IMR-90 (cell line): ENCODE measurements around the gene ALPP. TPM values are rescaled to one million over a fixed set of nuclear protein-coding genes. Genes with fewer than 3 reads are reported as not detected.

Source experiments
- ATAC-seq: fragments of 200-7000 bp; cut with Tn5 transposase; 2 replicates; pipeline ENCODE4 v1.9.1; 2020; ENCODE audit warnings: low read depth, mild to moderate bottlenecking, moderate library complexity
- BruUV-seq: library from RNA; stranded (reverse); fragments of 400-500 nt; replicated peaks from 2 replicates; lab custom pipeline; 2021; lab: Mats Ljungman, UMichigan
- CTCF ChIA-PET: fragments of 300-600 bp; formaldehyde crosslinking; extraction: SDS; loops from one replicate; lab custom pipeline; 2021; ENCODE audit warnings: antibody characterized with exemption; lab: Yijun Ruan, JAX
- POLR2A ChIA-PET: fragments of 300-600 bp; sonication (Branson Sonifier 250); formaldehyde crosslinking; loops from one replicate; lab custom pipeline; 2022; ENCODE audit warnings: antibody characterized with exemption; ENCODE audit not compliant: unreplicated experiment; lab: Charles Lee
- DNase-seq: peaks from one replicate; pipeline ENCODE4 v3.0.0; 2013
- H2AFZ ChIP-seq: replicated peaks from 2 replicates; pipeline ENCODE3; 2013; ENCODE audit warnings: low read length, mild to moderate bottlenecking; ENCODE audit not compliant: poor library complexity
- H2AK5ac ChIP-seq: 2 replicates; pipeline ENCODE4 v1.6.1; 2013; ENCODE audit warnings: low read depth, low read length, inconsistent platforms
- H2AK9ac ChIP-seq: replicated peaks from 2 replicates; pipeline ENCODE3; 2013; ENCODE audit warnings: mild to moderate bottlenecking, low read depth, low read length, moderate library complexity; ENCODE audit not compliant: poor library complexity
- H2BK120ac ChIP-seq: 2 replicates; pipeline ENCODE4 v1.6.1; 2013; ENCODE audit warnings: low read depth, low read length, inconsistent platforms
- H2BK15ac ChIP-seq: 3 replicates; pipeline ENCODE4 v1.6.1; 2013; ENCODE audit warnings: low read depth, low read length, inconsistent platforms
- H2BK20ac ChIP-seq: 2 replicates; pipeline ENCODE4 v1.6.1; 2013; ENCODE audit warnings: low read depth, mild to moderate bottlenecking, inconsistent platforms, low read length, moderate library complexity
- H2BK5ac ChIP-seq: 2 replicates; pipeline ENCODE4 v1.6.1; 2013; ENCODE audit warnings: mild to moderate bottlenecking, low read depth, low read length, inconsistent platforms; ENCODE audit not compliant: poor library complexity, severe bottlenecking
- H3K14ac ChIP-seq: replicated peaks from 2 replicates; pipeline ENCODE4 v1.6.1; 2013; ENCODE audit warnings: low read depth, low read length, inconsistent platforms
- H3K18ac ChIP-seq: 2 replicates; pipeline ENCODE4 v1.6.1; 2013; ENCODE audit warnings: low read depth, low read length, control low read depth
- H3K23ac ChIP-seq: 2 replicates; pipeline ENCODE4 v1.6.1; 2013; ENCODE audit warnings: low read depth, low read length, inconsistent platforms
- H3K27ac ChIP-seq: 2 replicates; pipeline ENCODE4 v1.5.1; 2013; ENCODE audit warnings: mild to moderate bottlenecking, control low read depth, low read length; ENCODE audit not compliant: insufficient read depth
- H3K27me3 ChIP-seq: 2 replicates; pipeline ENCODE4 v1.6.1; 2013; ENCODE audit warnings: low read length; ENCODE audit not compliant: control insufficient read depth, insufficient read depth
- H3K36me3 ChIP-seq: 2 replicates; pipeline ENCODE4 v1.6.1; 2013; ENCODE audit warnings: low read length, mixed read lengths; ENCODE audit not compliant: control insufficient read depth, insufficient read depth
- H3K4ac ChIP-seq: 2 replicates; pipeline ENCODE4 v1.6.1; 2013; ENCODE audit warnings: low read depth, low read length, inconsistent platforms
- H3K4me1 ChIP-seq: 2 replicates; pipeline ENCODE4 v1.6.1; 2013; ENCODE audit warnings: low read length, mixed read lengths; ENCODE audit not compliant: control insufficient read depth, insufficient read depth
- H3K4me2 ChIP-seq: 2 replicates; pipeline ENCODE4 v1.6.1; 2013; ENCODE audit warnings: low read depth, mild to moderate bottlenecking, control low read depth, low read length, moderate library complexity
- H3K4me3 ChIP-seq: 2 replicates; pipeline ENCODE4 v1.5.1; 2013; ENCODE audit warnings: low read depth, mild to moderate bottlenecking, control low read depth, low read length, moderate library complexity; ENCODE audit not compliant: insufficient read depth
- H3K56ac ChIP-seq: 2 replicates; pipeline ENCODE4 v1.6.1; 2013; ENCODE audit warnings: low read length, inconsistent platforms; ENCODE audit not compliant: insufficient read depth; ENCODE audit errors: extremely low read depth
- H3K79me1 ChIP-seq, 2 experiments: 2 replicates each; pipeline ENCODE4 v1.6.1; 2013; ENCODE audit warnings: low read length in 2 of 2, inconsistent platforms in 1 of 2, low read depth in 1 of 2
- H3K9ac ChIP-seq: 2 replicates; pipeline ENCODE4 v1.6.1; 2013; ENCODE audit warnings: low read depth, low read length, control low read depth
- H3K9me1 ChIP-seq: 2 replicates; pipeline ENCODE4 v1.6.1; 2013; ENCODE audit warnings: low read length, inconsistent platforms; ENCODE audit not compliant: insufficient read depth
- H3K9me3 ChIP-seq: 2 replicates; pipeline ENCODE4 v1.6.1; 2013; ENCODE audit warnings: low read length; ENCODE audit not compliant: control insufficient read depth, insufficient read depth
- H4K20me1 ChIP-seq: 2 replicates; pipeline ENCODE4 v1.6.1; 2013; ENCODE audit warnings: low read length, inconsistent platforms; ENCODE audit not compliant: insufficient read depth
- H4K5ac ChIP-seq: 2 replicates; pipeline ENCODE4 v1.6.1; 2013; ENCODE audit warnings: mild to moderate bottlenecking, low read depth, low read length, control low read depth
- H4K8ac ChIP-seq, 2 experiments: 2 replicates each; pipeline ENCODE4 v1.6.1; 2013; ENCODE audit warnings: low read depth in 2 of 2, low read length in 2 of 2, control low read depth in 1 of 2, inconsistent platforms in 1 of 2
- H4K91ac ChIP-seq: 2 replicates; pipeline ENCODE4 v1.6.1; 2013; ENCODE audit warnings: low read depth, low read length, inconsistent platforms; ENCODE audit not compliant: insufficient read depth
- BHLHE40 ChIP-seq: fragments of 150-350 bp; IDR thresholded peaks from 2 replicates; pipeline ENCODE4 v1.6.1; 2016; ENCODE audit warnings: mild to moderate bottlenecking, low read depth, low read length
- CEBPB ChIP-seq: IDR thresholded peaks from 2 replicates; pipeline ENCODE4 v1.6.1; 2012; ENCODE audit warnings: low read depth, low read length, improper control_type of control experiment
- CHD1 ChIP-seq: IDR thresholded peaks from 2 replicates; pipeline ENCODE4 v1.6.1; 2012; ENCODE audit warnings: low read depth, low read length, improper control_type of control experiment
- FOS ChIP-seq: fragments of 150-350 bp; IDR thresholded peaks from 2 replicates; pipeline ENCODE4 v1.6.1; 2016; ENCODE audit warnings: low read depth, low read length
- MAFK ChIP-seq: IDR thresholded peaks from 2 replicates; pipeline ENCODE4 v1.6.1; 2012; ENCODE audit warnings: low read depth, low read length, improper control_type of control experiment
- MAZ ChIP-seq: IDR thresholded peaks from 2 replicates; pipeline ENCODE4 v1.6.1; 2012; ENCODE audit warnings: low read depth, mild to moderate bottlenecking, low read length, improper control_type of control experiment, moderate library complexity, borderline replicate concordance
- MXI1 ChIP-seq: IDR thresholded peaks from 2 replicates; pipeline ENCODE4 v1.6.1; 2012; ENCODE audit warnings: low read depth, mild to moderate bottlenecking, low read length, moderate library complexity, borderline replicate concordance
- NFE2L2 ChIP-seq: fragments of 150-350 bp; IDR thresholded peaks from 2 replicates; pipeline ENCODE4 v1.6.1; 2016; ENCODE audit warnings: low read depth, mild to moderate bottlenecking, low read length
- POLR2A ChIP-seq: IDR thresholded peaks from 2 replicates; pipeline ENCODE4 v1.6.1; 2012; ENCODE audit warnings: mild to moderate bottlenecking, low read depth, low read length
- RAD21 ChIP-seq: IDR thresholded peaks from 2 replicates; pipeline ENCODE4 v1.6.1; 2012; ENCODE audit warnings: low read length, improper control_type of control experiment
- RCOR1 ChIP-seq: IDR thresholded peaks from 2 replicates; pipeline ENCODE4 v1.6.1; 2012; ENCODE audit warnings: mild to moderate bottlenecking, low read length, improper control_type of control experiment; ENCODE audit not compliant: insufficient replicate concordance
- RFX5 ChIP-seq: IDR thresholded peaks from 2 replicates; pipeline ENCODE4 v1.8.0; 2012; ENCODE audit warnings: low read depth, mild to moderate bottlenecking, low read length, moderate library complexity
- SMC3 ChIP-seq: fragments of 150-350 bp; IDR thresholded peaks from 2 replicates; pipeline ENCODE4 v1.6.1; 2016; ENCODE audit warnings: low read depth, mild to moderate bottlenecking, antibody characterized with exemption, low read length, moderate library complexity
- WGBS, 2 experiments: methylation state at CpG; one replicate each; pipeline versions ENCODE4 v1.1.5 to v1.1.7; 2013; ENCODE audit warnings: missing lambda C conversion rate in 2 of 2; ENCODE audit not compliant: insufficient read length in 1 of 2; ENCODE audit errors: extremely low coverage in 2 of 2; 5-methylcytosine and 5-hydroxymethylcytosine counted together
- dilution Hi-C: fragments of 300-500 bp; cut with HindIII; formaldehyde crosslinking; loops from one replicate; pipeline ENCODE4 v1.14.3; 2018; ENCODE audit warnings: low sequenced_read_pairs; ENCODE audit not compliant: unreplicated experiment
- in situ Hi-C: fragments of 300-500 bp; cut with MboI; formaldehyde crosslinking; loops from 3 replicates; pipeline ENCODE4 v1.14.3; 2019; ENCODE audit warnings: low sequenced_read_pairs, inconsistent platforms, mixed read lengths
- intact Hi-C: fragments of 100-400 bp; cut with micrococcal nuclease; formaldehyde crosslinking; loops from 2 replicates; pipeline ENCODE4 v1.10.0; 2022
- polyA plus RNA-seq, 3 experiments: library from polyadenylated mRNA; depleted of rRNA; stranded (reverse); fragments of >200 nt; gene quantifications; 2 replicates each; pipeline ENCODE4 v1.2.3, GENCODE V29; 2012; ENCODE audit warnings: low replicate concordance in 1 of 3
- total RNA-seq: library from RNA; depleted of rRNA; stranded (reverse); fragments of >200 nt; gene quantifications from 2 replicates; pipeline ENCODE4 v1.2.3, GENCODE V29; 2012
- TF ChIP-seq, protein P1 (sequence below): fragments of 150-350 bp; IDR thresholded peaks from 2 replicates; pipeline ENCODE4 v1.6.1; 2016; ENCODE audit warnings: low read depth, mild to moderate bottlenecking, low read length, moderate library complexity, borderline replicate concordance
- TF ChIP-seq, protein P2 (sequence below): fragments of 150-350 bp; IDR thresholded peaks from 2 replicates; pipeline ENCODE4 v1.6.1; 2017; ENCODE audit warnings: mild to moderate bottlenecking, antibody characterized with exemption, low read length, low read depth
- TF ChIP-seq, protein P3 (sequence below): conservative IDR thresholded peaks from 2 replicates; pipeline ENCODE4 v1.5.1; 2012; ENCODE audit warnings: mild to moderate bottlenecking, low read depth, low read length, improper control_type of control experiment

ALPP gene
- total and polyA plus RNA-seq, 2 of the 4 experiments (the other 2 are of a cell fraction), result not detected

DNA sequence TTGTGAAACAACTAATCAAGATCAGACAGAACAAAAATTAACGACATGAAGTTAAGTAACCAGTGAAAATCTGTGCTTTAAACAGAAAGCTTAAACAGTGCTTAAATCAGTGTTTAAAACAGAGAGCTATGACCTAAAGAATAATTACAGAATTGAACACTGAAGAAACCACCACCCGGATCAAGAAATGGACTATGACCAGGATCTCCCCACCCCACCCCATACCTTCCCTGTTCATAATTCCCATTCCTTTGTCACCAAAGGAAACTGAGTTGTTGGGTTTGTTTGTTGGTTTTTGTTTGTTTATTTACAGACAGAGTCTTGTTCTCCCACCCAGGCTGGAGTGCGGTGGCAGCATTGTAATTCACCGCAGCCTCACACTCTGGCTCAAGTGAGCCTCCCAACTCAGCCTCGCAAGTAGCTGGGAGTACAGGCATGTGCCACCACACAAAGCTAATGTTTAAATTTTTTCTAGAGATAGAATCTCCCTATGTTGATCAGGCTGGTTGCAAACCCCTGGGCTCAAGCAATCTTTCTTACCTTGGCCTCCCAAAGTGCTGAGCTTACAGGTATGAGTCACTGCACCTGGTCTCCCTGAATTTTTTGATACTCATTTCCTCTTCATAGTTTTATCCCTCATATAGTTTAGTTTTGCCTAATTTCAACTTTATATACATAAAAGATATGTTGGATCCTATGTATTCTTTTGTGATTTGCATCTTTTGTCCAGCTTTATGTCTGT is 19.9 kb downstream of the ALPP start:
- Histone ChIP-seq H3K4me3 (no peak overlapping the region), H4K20me1 (no peaks in the 10 kb centered on the region), H3K56ac (no peak overlapping the region), H2BK15ac (no peak overlapping the region), H3K9me3 (no peaks in the 10 kb centered on the region), H2BK20ac (no peak overlapping the region), H2AFZ (no peak overlapping the region), H3K18ac (no peak overlapping the region), H3K36me3 (no peaks in the 10 kb centered on the region), H3K9me1 (no peaks in the 10 kb centered on the region), H3K23ac (no peak overlapping the region), H3K27ac (no peak overlapping the region), H2AK5ac (no peak overlapping the region), H3K27me3 (peaks cover 9% of the 10 kb centered on the region), H3K79me1 (no peaks in the 10 kb centered on the region), H2BK120ac (no peak overlapping the region), H3K4me2 (no peak overlapping the region), H4K8ac (no peak overlapping the region), H3K9ac (no peak overlapping the region), H2BK5ac (no peak overlapping the region), H2AK9ac (no peak overlapping the region), H3K4me1 (no peaks in the 10 kb centered on the region), H3K14ac (no peak overlapping the region), H4K5ac (no peak overlapping the region), H4K91ac (no peak overlapping the region), H3K4ac (no peak overlapping the region)
- DNase-seq (no peak), ATAC-seq (no peak)
- intact Hi-C loops (no loop called here), in situ Hi-C loops (no loop called here), dilution Hi-C loops (no loop called here)
- ChIA-PET POLR2A (no interaction called here), CTCF (no interaction called here)
- no CpG with 5 or more reads among the region's 5 CpGs for WGBS, 2 experiments
- no TSS peak for BruUV-seq
- TF ChIP-seq MAZ, result no peak
- no peak for TF ChIP-seq BHLHE40
- TF ChIP-seq CEBPB, result no peak
- TF ChIP-seq, protein P1, sequence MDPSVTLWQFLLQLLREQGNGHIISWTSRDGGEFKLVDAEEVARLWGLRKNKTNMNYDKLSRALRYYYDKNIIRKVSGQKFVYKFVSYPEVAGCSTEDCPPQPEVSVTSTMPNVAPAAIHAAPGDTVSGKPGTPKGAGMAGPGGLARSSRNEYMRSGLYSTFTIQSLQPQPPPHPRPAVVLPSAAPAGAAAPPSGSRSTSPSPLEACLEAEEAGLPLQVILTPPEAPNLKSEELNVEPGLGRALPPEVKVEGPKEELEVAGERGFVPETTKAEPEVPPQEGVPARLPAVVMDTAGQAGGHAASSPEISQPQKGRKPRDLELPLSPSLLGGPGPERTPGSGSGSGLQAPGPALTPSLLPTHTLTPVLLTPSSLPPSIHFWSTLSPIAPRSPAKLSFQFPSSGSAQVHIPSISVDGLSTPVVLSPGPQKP, result no peak
- TF ChIP-seq NFE2L2, result no peak
- TF ChIP-seq POLR2A, result no peak
- TF ChIP-seq RCOR1, result no peak
- no peak for TF ChIP-seq CHD1
- no peak for TF ChIP-seq MXI1
- TF ChIP-seq RFX5, result no peak
- no peak for TF ChIP-seq MAFK
- no peak for TF ChIP-seq SMC3
- TF ChIP-seq, protein P2, sequence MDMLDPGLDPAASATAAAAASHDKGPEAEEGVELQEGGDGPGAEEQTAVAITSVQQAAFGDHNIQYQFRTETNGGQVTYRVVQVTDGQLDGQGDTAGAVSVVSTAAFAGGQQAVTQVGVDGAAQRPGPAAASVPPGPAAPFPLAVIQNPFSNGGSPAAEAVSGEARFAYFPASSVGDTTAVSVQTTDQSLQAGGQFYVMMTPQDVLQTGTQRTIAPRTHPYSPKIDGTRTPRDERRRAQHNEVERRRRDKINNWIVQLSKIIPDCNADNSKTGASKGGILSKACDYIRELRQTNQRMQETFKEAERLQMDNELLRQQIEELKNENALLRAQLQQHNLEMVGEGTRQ, result no peak
- TF ChIP-seq FOS, result no peak
- TF ChIP-seq, protein P3, sequence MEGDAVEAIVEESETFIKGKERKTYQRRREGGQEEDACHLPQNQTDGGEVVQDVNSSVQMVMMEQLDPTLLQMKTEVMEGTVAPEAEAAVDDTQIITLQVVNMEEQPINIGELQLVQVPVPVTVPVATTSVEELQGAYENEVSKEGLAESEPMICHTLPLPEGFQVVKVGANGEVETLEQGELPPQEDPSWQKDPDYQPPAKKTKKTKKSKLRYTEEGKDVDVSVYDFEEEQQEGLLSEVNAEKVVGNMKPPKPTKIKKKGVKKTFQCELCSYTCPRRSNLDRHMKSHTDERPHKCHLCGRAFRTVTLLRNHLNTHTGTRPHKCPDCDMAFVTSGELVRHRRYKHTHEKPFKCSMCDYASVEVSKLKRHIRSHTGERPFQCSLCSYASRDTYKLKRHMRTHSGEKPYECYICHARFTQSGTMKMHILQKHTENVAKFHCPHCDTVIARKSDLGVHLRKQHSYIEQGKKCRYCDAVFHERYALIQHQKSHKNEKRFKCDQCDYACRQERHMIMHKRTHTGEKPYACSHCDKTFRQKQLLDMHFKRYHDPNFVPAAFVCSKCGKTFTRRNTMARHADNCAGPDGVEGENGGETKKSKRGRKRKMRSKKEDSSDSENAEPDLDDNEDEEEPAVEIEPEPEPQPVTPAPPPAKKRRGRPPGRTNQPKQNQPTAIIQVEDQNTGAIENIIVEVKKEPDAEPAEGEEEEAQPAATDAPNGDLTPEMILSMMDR, result no peak
- no peak for TF ChIP-seq RAD21
